Neutrophil (primary cell): ENCODE measurements around the gene F2RL2.

Experiments
- H3K27ac ChIP-seq: fragments of 200-600 bp; sonication (generic); 2 replicates; pipeline ENCODE4 v1.5.1; 2016; ENCODE audit warnings: mild to moderate bottlenecking, moderate library complexity
- H3K27me3 ChIP-seq: fragments of 200-600 bp; sonication (generic); 2 replicates; pipeline ENCODE4 v1.6.0; 2016; ENCODE audit warnings: mild to moderate bottlenecking
- H3K36me3 ChIP-seq: fragments of 200-600 bp; sonication (generic); 2 replicates; pipeline ENCODE4 v1.5.1; 2017
- H3K4me1 ChIP-seq, 2 experiments: fragments of 200-600 bp in 1 of 2; sonication (generic) in 1 of 2; 1 replicate in 1 of 2; 2 replicates in 1 of 2; pipeline versions ENCODE4 v1.5.1 to v1.6.1; 2013 to 2016; ENCODE audit warnings: low read depth in 1 of 2, low read length in 1 of 2, mild to moderate bottlenecking in 1 of 2, moderate library complexity in 1 of 2; ENCODE audit not compliant: control insufficient read depth in 1 of 2, insufficient read depth in 1 of 2
- H3K4me3 ChIP-seq, 2 experiments: fragments of 200-600 bp in 1 of 2; sonication (generic) in 1 of 2; 1 replicate in 1 of 2; 2 replicates in 1 of 2; pipeline ENCODE4 v1.5.1; 2013 to 2016; ENCODE audit warnings: low read depth in 1 of 2, low read length in 1 of 2, mild to moderate bottlenecking in 1 of 2, moderate library complexity in 1 of 2
- H3K9me3 ChIP-seq: fragments of 200-600 bp; sonication (generic); 2 replicates; pipeline ENCODE4 v1.5.1; 2016
- TF ChIP-seq, protein P1 (sequence below): fragments of 200-600 bp; sonication (generic); IDR thresholded peaks from 2 replicates; pipeline ENCODE4 v1.5.1; 2016; ENCODE audit warnings: antibody characterized with exemption

F2RL2 gene

DNA sequence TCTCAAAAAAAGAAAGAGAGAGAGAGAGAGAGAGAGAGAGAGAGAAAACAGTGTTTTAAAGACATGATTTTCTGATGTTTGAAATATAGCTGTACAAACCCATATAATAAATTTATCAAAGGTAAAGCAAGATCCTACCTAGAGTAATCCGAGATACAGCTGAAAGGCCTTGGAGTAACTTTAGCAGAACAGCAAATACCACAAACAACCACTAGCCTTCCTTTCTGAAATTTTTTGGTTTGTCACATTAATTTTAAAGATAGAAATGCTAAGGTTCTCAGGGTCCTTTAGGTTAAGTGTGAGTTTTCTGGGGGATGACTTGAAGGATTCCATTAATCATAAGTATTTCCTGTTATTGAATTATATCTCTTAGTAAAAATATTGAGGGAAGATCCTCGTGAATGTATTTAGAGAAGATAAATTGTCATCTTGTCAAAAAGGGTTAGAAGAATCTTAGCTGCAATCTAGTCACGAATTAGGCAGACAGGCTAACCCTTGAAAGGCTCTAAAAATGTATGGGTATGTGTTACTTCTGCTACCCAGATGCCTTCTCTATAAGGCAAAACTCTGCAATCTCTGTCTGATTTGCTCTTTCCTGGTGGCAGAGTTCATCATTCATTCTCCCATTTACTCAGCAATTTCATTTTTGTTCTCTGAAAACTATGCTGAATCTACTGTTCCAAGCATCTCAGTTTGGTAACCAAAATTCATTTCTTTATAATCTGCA lies 27.3 kb downstream of the F2RL2 start:
- H3K27me3 ChIP-seq, result no peaks in the 10 kb centered on the region
- no peak overlapping the region for H3K4me3 ChIP-seq
- H3K9me3 ChIP-seq, result no peaks in the 10 kb centered on the region
- peaks cover 85% of the 10 kb centered on the region for H3K36me3 ChIP-seq
- H3K4me1 ChIP-seq, result no peaks in the 10 kb centered on the region
- H3K27ac ChIP-seq, result no peak overlapping the region
- TF ChIP-seq, protein P1, sequence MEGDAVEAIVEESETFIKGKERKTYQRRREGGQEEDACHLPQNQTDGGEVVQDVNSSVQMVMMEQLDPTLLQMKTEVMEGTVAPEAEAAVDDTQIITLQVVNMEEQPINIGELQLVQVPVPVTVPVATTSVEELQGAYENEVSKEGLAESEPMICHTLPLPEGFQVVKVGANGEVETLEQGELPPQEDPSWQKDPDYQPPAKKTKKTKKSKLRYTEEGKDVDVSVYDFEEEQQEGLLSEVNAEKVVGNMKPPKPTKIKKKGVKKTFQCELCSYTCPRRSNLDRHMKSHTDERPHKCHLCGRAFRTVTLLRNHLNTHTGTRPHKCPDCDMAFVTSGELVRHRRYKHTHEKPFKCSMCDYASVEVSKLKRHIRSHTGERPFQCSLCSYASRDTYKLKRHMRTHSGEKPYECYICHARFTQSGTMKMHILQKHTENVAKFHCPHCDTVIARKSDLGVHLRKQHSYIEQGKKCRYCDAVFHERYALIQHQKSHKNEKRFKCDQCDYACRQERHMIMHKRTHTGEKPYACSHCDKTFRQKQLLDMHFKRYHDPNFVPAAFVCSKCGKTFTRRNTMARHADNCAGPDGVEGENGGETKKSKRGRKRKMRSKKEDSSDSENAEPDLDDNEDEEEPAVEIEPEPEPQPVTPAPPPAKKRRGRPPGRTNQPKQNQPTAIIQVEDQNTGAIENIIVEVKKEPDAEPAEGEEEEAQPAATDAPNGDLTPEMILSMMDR, result no peak

DNA sequence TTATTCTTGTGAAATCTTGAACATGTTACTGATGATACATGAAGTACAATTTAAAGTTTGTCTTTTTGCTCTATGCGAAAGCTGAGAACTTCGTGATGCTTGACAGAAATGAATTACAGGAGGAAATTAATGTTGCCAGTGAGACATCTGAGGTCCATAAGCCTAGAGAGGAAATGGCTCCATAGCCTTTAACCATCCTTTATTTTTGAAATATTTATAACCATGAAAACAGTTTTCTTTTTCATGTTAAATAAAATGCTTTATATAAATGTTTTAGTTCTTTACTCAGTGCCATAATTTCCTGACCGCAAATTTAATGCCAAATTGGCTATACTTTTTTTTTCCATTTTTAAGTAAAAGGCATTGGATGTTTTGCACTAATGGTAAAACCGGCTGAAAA lies 29.1 kb downstream of the F2RL2 start:
- Histone ChIP-seq H3K4me3 (no peak overlapping the region), H3K9me3 (no peaks in the 10 kb centered on the region), H3K4me1 (no peaks in the 10 kb centered on the region), H3K36me3 (peaks cover 87% of the 10 kb centered on the region), H3K27me3 (no peaks in the 10 kb centered on the region), H3K27ac (no peak overlapping the region)
- TF ChIP-seq, protein P1, result no peak

GRCh38 chr5:76592692-76593091 lies 30.5 kb downstream of the F2RL2 start:
- H3K9me3 ChIP-seq, result no peaks in the 10 kb centered on the region
- no peak overlapping the region for H3K27ac ChIP-seq
- TF ChIP-seq, protein P1, result no peak
- H3K36me3 ChIP-seq, result peaks cover 76% of the 10 kb centered on the region
- H3K27me3 ChIP-seq, result no peaks in the 10 kb centered on the region
- no peak overlapping the region for H3K4me3 ChIP-seq
- no peaks in the 10 kb centered on the region for H3K4me1 ChIP-seq

DNA sequence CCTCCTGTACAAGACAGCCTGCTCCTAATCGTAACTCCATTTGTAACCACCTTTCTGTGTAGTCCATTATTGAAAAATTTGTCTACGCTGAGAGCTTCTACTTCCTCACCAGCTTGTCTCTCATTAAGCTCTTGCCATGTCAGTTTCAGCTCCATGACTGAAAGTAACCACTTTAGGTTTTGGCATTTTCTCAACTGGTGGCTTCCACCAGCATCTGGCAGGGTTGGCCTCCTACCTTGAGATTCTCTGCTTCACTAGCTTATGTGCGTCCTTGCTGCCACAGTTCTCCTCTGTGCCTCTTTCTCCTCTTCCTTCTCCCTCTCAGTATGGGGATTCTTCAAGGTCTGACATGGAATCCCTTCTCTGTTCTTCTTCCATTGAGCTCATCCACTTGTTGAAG lies 31.8 kb downstream of the F2RL2 start:
- H3K4me1 ChIP-seq, result no peaks in the 10 kb centered on the region
- no peaks in the 10 kb centered on the region for H3K9me3 ChIP-seq
- peaks cover 62% of the 10 kb centered on the region for H3K36me3 ChIP-seq
- H3K27ac ChIP-seq, result no peak overlapping the region
- TF ChIP-seq, protein P1, result no peak
- H3K27me3 ChIP-seq, result no peaks in the 10 kb centered on the region
- H3K4me3 ChIP-seq, result no peak overlapping the region

DNA sequence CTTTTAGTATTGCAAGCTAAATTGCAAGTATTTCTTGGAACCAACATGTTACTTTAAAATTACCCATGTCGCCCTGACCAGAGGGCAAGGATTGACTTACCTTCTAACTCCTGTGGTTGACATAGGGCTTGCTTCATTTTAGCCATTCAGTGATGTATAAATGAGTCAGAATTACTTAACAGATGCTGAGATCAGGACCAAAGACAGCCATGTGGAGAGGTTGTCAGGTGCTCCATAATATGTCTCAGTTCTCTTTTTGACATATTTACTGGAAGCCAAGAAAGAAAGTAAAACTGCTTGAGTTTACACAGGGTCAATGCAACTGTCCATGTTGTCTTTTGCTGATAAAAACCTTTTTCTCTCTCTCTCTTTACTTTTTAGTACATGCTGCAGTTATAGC lies 33.2 kb downstream of the F2RL2 start:
- no peaks in the 10 kb centered on the region for H3K4me1 ChIP-seq
- no peak overlapping the region for H3K4me3 ChIP-seq
- H3K36me3 ChIP-seq, result peaks cover 54% of the 10 kb centered on the region
- TF ChIP-seq, protein P1, result no peak
- H3K9me3 ChIP-seq, result no peaks in the 10 kb centered on the region
- H3K27ac ChIP-seq, result no peak overlapping the region
- no peaks in the 10 kb centered on the region for H3K27me3 ChIP-seq
